Progenitor cell of endocrine pancreas (in vitro differentiated cells): ENCODE measurements around the gene NEU4. TPM values are rescaled to one million over a fixed set of nuclear protein-coding genes. Genes with fewer than 3 reads are reported as not detected.

Experiments used
- DNase-seq: peaks from one replicate; pipeline ENCODE4 v3.0.0; 2021; ENCODE audit warnings: low spot score; ENCODE audit not compliant: unreplicated experiment
- H3K27ac Mint-ChIP-seq: 2 replicates; pipeline ENCODE4 v1.8.0; 2021; ENCODE audit warnings: mild to moderate bottlenecking, moderate library complexity, mixed read lengths
- H3K27me3 Mint-ChIP-seq: 2 replicates; pipeline ENCODE4 v1.8.0; 2021; ENCODE audit warnings: mixed read lengths
- H3K36me3 Mint-ChIP-seq: 2 replicates; pipeline ENCODE4 v1.8.0; 2022; ENCODE audit warnings: mixed read lengths; ENCODE audit not compliant: insufficient read depth
- H3K4me1 Mint-ChIP-seq: 2 replicates; pipeline ENCODE4 v1.8.0; 2021; ENCODE audit warnings: low read depth, mixed read lengths
- H3K4me3 Mint-ChIP-seq: 2 replicates; pipeline ENCODE4 v1.8.0; 2021; ENCODE audit warnings: low read depth, mild to moderate bottlenecking, moderate library complexity, mixed read lengths
- H3K9me3 Mint-ChIP-seq: 2 replicates; pipeline ENCODE4 v1.8.0; 2021; ENCODE audit warnings: low read depth, mixed read lengths
- total RNA-seq: library from RNA; stranded (reverse); gene quantifications from 2 replicates; pipeline ENCODE4 v1.2.1, GENCODE V29; 2021
- TF ChIP-seq, protein P1 (sequence below): fragments of 200-600 bp; sonication (generic); IDR thresholded peaks from one replicate; pipeline ENCODE4 v1.5.0; 2021; ENCODE audit warnings: antibody characterized with exemption, mild to moderate bottlenecking; ENCODE audit not compliant: unreplicated experiment

Gene NEU4
- total RNA-seq, 1 donor from 2014 or later, result 1.3 TPM

DNA sequence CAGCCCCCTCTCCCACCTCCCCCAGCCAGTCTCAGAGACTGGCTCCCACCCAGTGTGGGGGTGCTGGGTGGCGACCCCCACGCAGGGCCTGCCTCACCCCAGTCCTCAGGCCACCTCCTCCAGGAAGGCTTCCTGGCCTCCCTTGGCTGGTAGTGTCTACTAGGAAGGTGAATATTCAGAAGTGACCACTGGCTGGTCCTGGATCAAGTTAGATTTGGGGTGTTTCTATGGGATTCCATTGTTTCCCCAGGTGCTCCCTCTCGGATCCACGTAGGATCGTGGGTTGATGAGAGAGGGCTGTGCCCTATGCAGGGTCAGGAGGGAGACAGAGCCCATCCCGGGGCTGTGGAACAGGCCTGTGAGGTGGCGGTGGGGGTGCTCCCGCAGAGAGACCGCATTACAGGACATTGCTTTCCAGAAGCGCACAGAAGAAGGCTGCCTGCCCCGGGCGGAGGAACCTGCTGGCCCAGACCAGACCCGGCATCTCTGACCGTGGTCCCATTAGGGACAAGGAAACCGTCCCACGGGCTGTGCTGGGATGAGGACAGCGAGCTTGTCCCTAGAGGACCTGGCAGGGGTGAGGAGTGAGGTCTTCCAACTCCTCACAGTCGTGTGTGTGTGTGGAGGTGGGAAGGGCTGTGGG, 46.4 kb downstream of the NEU4 start:
- Mint-ChIP-seq H3K27me3 (no peaks in the 10 kb centered on the region), H3K4me1 (no peaks in the 10 kb centered on the region), H3K9me3 (no peaks in the 10 kb centered on the region), H3K4me3 (no peak overlapping the region), H3K36me3 (no peaks in the 10 kb centered on the region), H3K27ac (no peak overlapping the region)
- DNase-seq, result no peak
- TF ChIP-seq, protein P1, sequence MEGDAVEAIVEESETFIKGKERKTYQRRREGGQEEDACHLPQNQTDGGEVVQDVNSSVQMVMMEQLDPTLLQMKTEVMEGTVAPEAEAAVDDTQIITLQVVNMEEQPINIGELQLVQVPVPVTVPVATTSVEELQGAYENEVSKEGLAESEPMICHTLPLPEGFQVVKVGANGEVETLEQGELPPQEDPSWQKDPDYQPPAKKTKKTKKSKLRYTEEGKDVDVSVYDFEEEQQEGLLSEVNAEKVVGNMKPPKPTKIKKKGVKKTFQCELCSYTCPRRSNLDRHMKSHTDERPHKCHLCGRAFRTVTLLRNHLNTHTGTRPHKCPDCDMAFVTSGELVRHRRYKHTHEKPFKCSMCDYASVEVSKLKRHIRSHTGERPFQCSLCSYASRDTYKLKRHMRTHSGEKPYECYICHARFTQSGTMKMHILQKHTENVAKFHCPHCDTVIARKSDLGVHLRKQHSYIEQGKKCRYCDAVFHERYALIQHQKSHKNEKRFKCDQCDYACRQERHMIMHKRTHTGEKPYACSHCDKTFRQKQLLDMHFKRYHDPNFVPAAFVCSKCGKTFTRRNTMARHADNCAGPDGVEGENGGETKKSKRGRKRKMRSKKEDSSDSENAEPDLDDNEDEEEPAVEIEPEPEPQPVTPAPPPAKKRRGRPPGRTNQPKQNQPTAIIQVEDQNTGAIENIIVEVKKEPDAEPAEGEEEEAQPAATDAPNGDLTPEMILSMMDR, result no peak

DNA sequence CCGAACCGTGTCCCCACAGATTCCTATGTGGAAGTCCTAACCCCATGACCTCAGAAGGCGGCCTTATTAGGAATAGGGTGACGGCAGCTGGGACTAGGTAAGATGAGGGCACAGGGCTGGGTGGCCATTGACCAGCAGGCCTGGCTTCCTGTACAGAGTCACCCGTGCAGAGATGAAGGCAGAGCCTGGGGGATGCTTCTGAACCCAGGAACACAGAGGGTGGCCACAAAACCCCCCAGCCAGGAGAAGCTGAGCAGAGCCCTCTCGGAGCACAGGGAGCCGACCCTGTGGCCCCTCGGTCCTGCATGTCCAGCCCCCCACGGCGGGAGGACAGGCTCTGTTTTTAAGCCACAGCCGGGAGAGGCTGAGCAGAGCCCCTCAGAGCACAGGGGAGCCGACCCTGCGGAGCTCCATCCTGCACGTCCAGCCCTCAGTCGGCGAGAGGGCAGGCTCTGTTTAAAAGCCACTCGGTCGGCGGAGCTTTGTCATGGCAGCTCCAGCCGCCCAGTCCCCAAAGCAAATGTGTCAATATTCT, 47.0 kb downstream of the NEU4 start:
- no peaks in the 10 kb centered on the region for H3K36me3 Mint-ChIP-seq
- no peaks in the 10 kb centered on the region for H3K9me3 Mint-ChIP-seq
- no peaks in the 10 kb centered on the region for H3K27me3 Mint-ChIP-seq
- H3K27ac Mint-ChIP-seq, result no peak overlapping the region
- H3K4me3 Mint-ChIP-seq, result no peak overlapping the region
- TF ChIP-seq, protein P1, result no peak
- DNase-seq, result no peak
- no peaks in the 10 kb centered on the region for H3K4me1 Mint-ChIP-seq

DNA sequence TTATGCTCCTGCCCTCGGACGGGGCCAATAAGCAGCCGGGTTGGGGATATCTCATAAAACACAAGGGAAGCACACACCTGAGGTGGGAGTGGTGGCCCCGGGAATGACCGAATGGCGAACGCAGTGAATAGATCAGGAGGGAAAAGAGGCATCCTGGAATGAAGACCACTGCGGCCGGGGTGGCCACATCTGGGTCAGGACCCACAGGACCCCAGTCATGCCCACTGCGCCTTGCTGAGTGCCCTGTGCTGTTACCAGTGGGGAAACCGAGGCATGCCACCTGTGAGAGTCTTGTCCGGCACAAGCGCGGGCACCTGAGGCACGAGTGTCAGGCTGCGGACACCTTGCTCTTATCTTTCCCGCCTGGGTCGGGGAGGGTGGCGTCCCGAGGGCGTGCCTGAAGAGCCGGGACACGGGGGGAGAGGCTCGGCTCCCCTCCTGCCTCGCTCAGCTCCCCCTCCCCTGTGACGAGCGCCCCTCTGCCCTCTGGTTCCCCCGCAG, 48.1 kb downstream of the NEU4 start:
- Mint-ChIP-seq H3K27ac (no peak overlapping the region), H3K36me3 (no peaks in the 10 kb centered on the region), H3K27me3 (peaks cover 5% of the 10 kb centered on the region), H3K9me3 (no peaks in the 10 kb centered on the region), H3K4me3 (no peak overlapping the region), H3K4me1 (no peaks in the 10 kb centered on the region)
- no peak for DNase-seq
- TF ChIP-seq, protein P1, result no peak

DNA sequence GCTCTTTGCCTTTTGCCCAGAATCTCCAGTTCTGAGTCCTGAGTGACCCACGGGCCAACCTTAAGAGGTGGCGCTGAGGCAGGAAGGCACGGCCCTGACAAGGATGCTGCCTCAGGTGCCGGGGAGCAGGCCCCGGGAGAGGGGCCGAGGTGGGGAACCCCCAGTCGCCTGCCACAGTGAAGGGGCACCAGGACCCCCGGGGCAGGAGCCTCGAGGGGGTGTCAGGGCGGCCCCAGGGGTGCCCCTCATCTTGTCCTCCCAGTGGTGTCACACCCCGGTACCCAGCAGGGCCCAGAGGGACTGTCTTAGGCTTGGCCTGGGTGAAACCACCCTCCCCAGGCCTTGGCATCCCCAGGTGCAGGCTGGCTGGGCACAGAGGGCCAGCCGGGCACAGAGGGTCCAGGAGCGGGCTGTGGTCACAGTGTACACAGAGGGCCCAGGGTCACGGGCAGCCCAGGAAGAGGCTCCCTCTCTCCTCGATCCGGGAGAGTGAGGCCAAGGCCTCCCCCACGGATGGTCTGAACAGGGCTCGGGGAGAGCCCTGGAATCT, 48.7 kb downstream of the NEU4 start:
- Mint-ChIP-seq H3K4me1 (no peaks in the 10 kb centered on the region), H3K27me3 (peaks cover 5% of the 10 kb centered on the region), H3K27ac (no peak overlapping the region), H3K4me3 (no peak overlapping the region), H3K36me3 (no peaks in the 10 kb centered on the region), H3K9me3 (no peaks in the 10 kb centered on the region)
- no peak for DNase-seq
- TF ChIP-seq, protein P1, result no peak

DNA sequence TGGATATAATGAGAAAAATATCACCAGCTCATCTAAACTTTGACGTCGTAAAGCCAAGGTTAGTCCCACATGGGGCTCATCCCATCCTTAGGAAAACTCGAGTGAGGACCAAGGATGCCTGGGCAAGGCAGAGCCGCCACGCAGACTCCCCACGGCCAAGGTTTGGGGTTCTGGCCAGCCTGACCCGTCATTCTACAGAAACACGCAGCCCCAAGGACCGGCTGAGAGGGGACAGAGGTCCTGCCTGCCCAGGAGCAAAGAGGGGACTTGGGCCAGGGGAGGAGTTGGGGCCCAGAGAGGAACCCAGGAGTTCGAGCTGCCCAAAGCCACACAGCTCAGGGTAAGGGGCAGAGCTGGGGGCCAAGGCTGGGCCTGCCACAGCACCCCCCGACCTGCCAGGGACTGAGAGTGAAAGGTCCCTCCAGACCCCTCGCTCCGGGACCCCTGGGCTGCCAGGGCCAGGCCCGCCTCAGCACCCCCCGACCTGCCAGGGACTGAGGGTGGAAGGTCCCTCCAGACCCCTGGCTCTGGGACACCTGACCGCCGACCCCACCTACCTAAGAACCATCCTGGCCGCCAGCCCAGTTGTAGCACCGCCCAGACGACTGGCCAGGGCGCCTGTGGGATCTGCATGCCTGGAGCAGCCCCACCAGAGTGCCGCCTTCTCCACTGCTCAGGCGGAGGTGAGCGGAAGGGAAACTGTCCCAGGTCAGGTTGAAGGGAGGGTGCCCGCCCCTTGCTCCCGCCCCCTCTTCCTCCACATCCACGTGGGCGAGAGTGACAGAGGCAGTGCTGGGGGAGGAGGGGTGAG, 49.4 kb downstream of the NEU4 start, which contains the start of gene PDCD1:
Gene PDCD1, minus strand, starts transcription at position 689 of the 811 bp plus-strand sequence. Its CDS starts 56 bp downstream, at position 633.
- no peak for DNase-seq
- Mint-ChIP-seq H3K4me3 (no peak within 1 kb of the TSS), H3K27ac (no peak within 1 kb of the TSS), H3K27me3 (peaks cover 8% of the 10 kb centered on the region), H3K36me3 (no peaks in the 10 kb centered on the region), H3K9me3 (no peaks in the 10 kb centered on the region), H3K4me1 (no peaks in the 10 kb centered on the region)
- TF ChIP-seq, protein P1, result no peak
